ENCODE results near the gene ZFAND2B. TPM values are rescaled to one million over a fixed set of nuclear protein-coding genes. Genes with fewer than 3 reads are reported as not detected.

ZFAND2B gene
- total and polyA plus RNA-seq, 10 donors, result 39.4 to 77.7 (median 52.4) TPM

- peaks cover 7 to 24% (median 14%) of the 10 kb centered on the region in 6 donors for H3K4me1 ChIP-seq
- peaks cover 0 to 43% (median 21%) of the 10 kb centered on the region in 6 donors for H3K36me3 ChIP-seq
- 83 to 87% (median 83%) methylated on average over 3 of the region's 3 CpGs for WGBS, 5 donors
- H3K27me3 ChIP-seq (replicated peaks in 1 of 7), result no peaks in the 10 kb centered on the region
- no peak overlapping the region for H3K27ac ChIP-seq
- TF ChIP-seq POLR2A (IDR thresholded peaks at IDR 0.05) (no peak), CTCF (IDR thresholded peaks at IDR 0.05 in 8 of 11, conservative IDR thresholded peaks at IDR 0.05 in 3 of 11) (no peak), POLR2AphosphoS5 (IDR thresholded peaks at IDR 0.05) (no peak)
- intact Hi-C loops (cut with DNase I; ENCODE audit: low total_unique reads), result loop anchor here (10.0 kb wide), 1 partner anchor 104 kb away; no protein-coding TSS in a partner anchor
- no peak for DNase-seq
- no peak overlapping the region for H3K4me3 ChIP-seq
- H3K9me3 ChIP-seq, result no peaks in the 10 kb centered on the region
Measured at GRCh38 chr2:219158586-219158985, 48.0 kb upstream of the ZFAND2B start.

- no peak for TF ChIP-seq POLR2A (IDR thresholded peaks at IDR 0.05)
- TF ChIP-seq CTCF (IDR thresholded peaks at IDR 0.05 in 8 of 11, conservative IDR thresholded peaks at IDR 0.05 in 3 of 11), result no peak
- TF ChIP-seq POLR2AphosphoS5 (IDR thresholded peaks at IDR 0.05), result no peak
- H3K9me3 ChIP-seq, result no peaks in the 10 kb centered on the region
- no peaks in the 10 kb centered on the region for H3K27me3 ChIP-seq (replicated peaks in 1 of 7)
- H3K36me3 ChIP-seq, result peaks cover 0 to 33% (median 19%) of the 10 kb centered on the region in 6 donors
- DNase-seq, result no peak
- 11 to 21% (median 19%) methylated on average over 18 of the region's 18 CpGs for WGBS, 5 donors
- peak overlapping the region; percentile 90 to 97 (median 96) for H3K27ac ChIP-seq
- intact Hi-C loops (cut with DNase I; ENCODE audit: low total_unique reads), result loop anchor here (5.0 to 10.0 kb wide), 2 partner anchors 105 to 133 kb away; no protein-coding TSS in a partner anchor
- peak overlapping the region; percentile 52 to 81 (median 73) for H3K4me3 ChIP-seq
- peaks cover 7 to 24% (median 14%) of the 10 kb centered on the region in 6 donors for H3K4me1 ChIP-seq
Measured at GRCh38 chr2:219159771-219160185, 46.8 kb upstream of the ZFAND2B start.

- Histone ChIP-seq H3K4me1 (peaks cover 7 to 24% (median 14%) of the 10 kb centered on the region in 6 donors), H3K9me3 (no peaks in the 10 kb centered on the region), H3K27me3 (replicated peaks in 1 of 7) (no peaks in the 10 kb centered on the region), H3K27ac (peak within 1 kb of the TSS; percentile 90 to 97 (median 96)), H3K4me3 (peak within 1 kb of the TSS; percentile 52 to 81 (median 73)), H3K36me3 (peaks cover 0 to 36% (median 19%) of the 10 kb centered on the region in 6 donors)
- DNase-seq, result peak; percentile 98
- intact Hi-C loops (cut with DNase I; ENCODE audit: low total_unique reads), result loop anchor here (5.0 kb wide), 1 partner anchor 132 kb away; no protein-coding TSS in a partner anchor
- TF ChIP-seq CTCF (IDR thresholded peaks at IDR 0.05 in 8 of 11, conservative IDR thresholded peaks at IDR 0.05 in 3 of 11), result peak; percentile 94 to 100 (median 98)
- peak; percentile 90 to 94 (median 93) for TF ChIP-seq POLR2AphosphoS5 (IDR thresholded peaks at IDR 0.05)
- peak in 1 of 3 donors; percentile 69 for TF ChIP-seq POLR2A (IDR thresholded peaks at IDR 0.05)
- 0 to 3% (median 1%) methylated on average over 18 to 70 of the region's 70 CpGs for WGBS, 5 donors
Measured at GRCh38 chr2:219160186-219161017, 46.2 kb upstream of the ZFAND2B start, which contains the start of gene NHEJ1. TSS of gene NHEJ1 (minus strand) at chr2:219160815. CDS start at chr2:219158362, 2,453 bp downstream.

- WGBS, 5 donors, result 74 to 91% (median 79%) methylated on average over 4 of the region's 4 CpGs
- intact Hi-C loops (cut with DNase I; ENCODE audit: low total_unique reads), result loop anchor here (5.0 kb wide), 1 partner anchor 131 kb away; no protein-coding TSS in a partner anchor
- peak overlapping the region; percentile 90 to 97 (median 96) for H3K27ac ChIP-seq
Measured at GRCh38 chr2:219161097-219161496, 45.5 kb upstream of the ZFAND2B start.

More at GRCh38 chr2:219161097-219161496, 45.5 kb upstream of the ZFAND2B start:
- Histone ChIP-seq H3K4me1 (peaks cover 7 to 24% (median 14%) of the 10 kb centered on the region in 6 donors), H3K27me3 (replicated peaks in 1 of 7) (no peaks in the 10 kb centered on the region), H3K36me3 (peaks cover 0 to 31% (median 16%) of the 10 kb centered on the region in 6 donors), H3K9me3 (no peaks in the 10 kb centered on the region), H3K4me3 (peak overlapping the region in 6 of 8 donors; percentile 63 to 81 (median 73))
- no peak for DNase-seq
- no peak for TF ChIP-seq POLR2A (IDR thresholded peaks at IDR 0.05)
- TF ChIP-seq CTCF (IDR thresholded peaks at IDR 0.05 in 8 of 11, conservative IDR thresholded peaks at IDR 0.05 in 3 of 11), result no peak
- no peak for TF ChIP-seq POLR2AphosphoS5 (IDR thresholded peaks at IDR 0.05)

All from spleen (tissue), 11 donors.